ENCODE measurements around the gene SLC5A10. TPM values are rescaled to one million over a fixed set of nuclear protein-coding genes. Genes with fewer than 3 reads are reported as not detected.
"Not testable (repeated sequence)": the region's sequence is repeated elsewhere in the genome, so short reads cannot be mapped to it uniquely, and the experiment has no call there.

Gene SLC5A10
- polyA plus RNA-seq, 6 donors from 2014 or later: 0.06 to 0.17 (median 0.10) TPM; not detected in 1

GRCh38 chr17:19047510-19047909, 95.5 kb downstream of the SLC5A10 start:
- H3K36me3 Mint-ChIP-seq; H3K4me3 Mint-ChIP-seq; ATAC-seq (ENCODE audit: low read depth in 2 of 2); H3K9me3 Mint-ChIP-seq; DNase-seq; H3K4me1 Mint-ChIP-seq; H3K27ac Mint-ChIP-seq; H3K27me3 Mint-ChIP-seq: not testable (repeated sequence)

- H3K4me1 Mint-ChIP-seq, H3K27ac Mint-ChIP-seq: not testable (repeated sequence)
- peak; percentile 58 to 64 for ATAC-seq (ENCODE audit: low read depth in 2 of 2)
Observed at GRCh38 chr17:19048826-19049225, 96.9 kb downstream of the SLC5A10 start.

GRCh38 chr17:19055447-19055846, 103.5 kb downstream of the SLC5A10 start:
- not testable (repeated sequence) for H3K27me3 Mint-ChIP-seq, H3K36me3 Mint-ChIP-seq, H3K9me3 Mint-ChIP-seq, DNase-seq, H3K27ac Mint-ChIP-seq, H3K4me3 Mint-ChIP-seq, H3K4me1 Mint-ChIP-seq
- peak; percentile 94 to 96 for ATAC-seq (ENCODE audit: low read depth in 2 of 2)

More at GRCh38 chr17:19048826-19049225, 96.9 kb downstream of the SLC5A10 start:
- not testable (repeated sequence) for H3K9me3 Mint-ChIP-seq, H3K27me3 Mint-ChIP-seq, DNase-seq, H3K36me3 Mint-ChIP-seq, H3K4me3 Mint-ChIP-seq

- not testable (repeated sequence) for H3K27me3 Mint-ChIP-seq, H3K9me3 Mint-ChIP-seq, DNase-seq, H3K4me1 Mint-ChIP-seq, H3K36me3 Mint-ChIP-seq
- Mint-ChIP-seq H3K27ac (peak overlapping the region in 2 of 6 donors; percentile 53 to 89), H3K4me3 (peak overlapping the region in 2 of 8 donors; percentile 12 to 61)
- ATAC-seq (ENCODE audit: low read depth in 2 of 2): peak; percentile 57 to 59
Observed at GRCh38 chr17:19062009-19062717, 110.2 kb downstream of the SLC5A10 start.

- Mint-ChIP-seq H3K4me3 (peak overlapping the region in 3 of 8 donors; percentile 86 to 92 (median 87)), H3K27ac (peak overlapping the region in 1 of 6 donors; percentile 98)
- not testable (repeated sequence) for DNase-seq, H3K27me3 Mint-ChIP-seq, H3K4me1 Mint-ChIP-seq, H3K9me3 Mint-ChIP-seq, H3K36me3 Mint-ChIP-seq
- ATAC-seq (ENCODE audit: low read depth in 2 of 2): peak; percentile 49 to 60
Observed at GRCh38 chr17:19062718-19063325, 110.9 kb downstream of the SLC5A10 start.

GRCh38 chr17:19063326-19063956, 111.5 kb downstream of the SLC5A10 start:
- H3K4me3 Mint-ChIP-seq: peak overlapping the region; percentile 54 to 92 (median 86)
- peak; percentile 22 to 34 for ATAC-seq (ENCODE audit: low read depth in 2 of 2)
- not testable (repeated sequence) for H3K27me3 Mint-ChIP-seq

GRCh38 chr17:19064378-19064777, 112.4 kb downstream of the SLC5A10 start:
- DNase-seq; ATAC-seq (ENCODE audit: low read depth in 2 of 2); H3K27me3 Mint-ChIP-seq; H3K36me3 Mint-ChIP-seq; H3K9me3 Mint-ChIP-seq; H3K4me1 Mint-ChIP-seq: not testable (repeated sequence)
- peak overlapping the region in 5 of 8 donors; percentile 22 to 71 (median 56) for H3K4me3 Mint-ChIP-seq
- peak overlapping the region in 1 of 6 donors; percentile 98 for H3K27ac Mint-ChIP-seq

More at GRCh38 chr17:19063326-19063956, 111.5 kb downstream of the SLC5A10 start:
- H3K27ac Mint-ChIP-seq: peak overlapping the region; percentile 76 to 99 (median 96)
- DNase-seq: peak; percentile 91
- H3K4me1 Mint-ChIP-seq, H3K36me3 Mint-ChIP-seq, H3K9me3 Mint-ChIP-seq: not testable (repeated sequence)

GRCh38 chr17:19070318-19071168, 118.6 kb downstream of the SLC5A10 start:
- not testable (repeated sequence) for H3K4me1 Mint-ChIP-seq, H3K27ac Mint-ChIP-seq, H3K27me3 Mint-ChIP-seq, DNase-seq, H3K36me3 Mint-ChIP-seq, H3K9me3 Mint-ChIP-seq, H3K4me3 Mint-ChIP-seq
- peak; percentile 94 to 95 for ATAC-seq (ENCODE audit: low read depth in 2 of 2)

Other genes starting within 250 kb of the SLC5A10 start
- not detected for gene FBXW10, start 208.1 kb upstream of the SLC5A10 start, polyA plus RNA-seq (ENCODE audit: low read depth in 6 of 6)
- gene TVP23B, start 171.0 kb upstream of the SLC5A10 start, polyA plus RNA-seq (ENCODE audit: low read depth in 6 of 6): 10 to 100 TPM; 41.0 to 66.7 (median 49.1) TPM
- 10 to 100 TPM; 40.1 to 53.3 (median 46.1) TPM for gene PRPSAP2, start 94.0 kb upstream of the SLC5A10 start, polyA plus RNA-seq (ENCODE audit: low read depth in 6 of 6)
- 1 to 10 TPM; 2.5 to 4.4 (median 2.9) TPM for gene FAM83G, start 52.6 kb downstream of the SLC5A10 start, polyA plus RNA-seq (ENCODE audit: low read depth in 6 of 6)
- 10 to 100 TPM; 46.2 to 90.5 (median 52.6) TPM for gene GRAP, start 94.8 kb downstream of the SLC5A10 start, polyA plus RNA-seq (ENCODE audit: low read depth in 6 of 6)
- 1 to 10 TPM in 5 of 6 donors, not detected in 1; 3.5 to 7.2 (median 4.4) TPM for gene GRAPL, start 175.4 kb downstream of the SLC5A10 start, polyA plus RNA-seq (ENCODE audit: low read depth in 6 of 6)

Measured in naive B cell (primary cell).